Measurements from ENCODE around the gene TMC2. TPM values are rescaled to one million over a fixed set of nuclear protein-coding genes. Genes with fewer than 3 reads are reported as not detected.
A peak's percentile ranks its signal among the peaks of the same experiment; 100 is the strongest.
"Not testable (repeated sequence)": the region's sequence is repeated elsewhere in the genome, so short reads cannot be mapped to it uniquely, and the experiment has no call there.

Gene TMC2
- polyA plus RNA-seq, 1 experiment: not detected

DNA sequence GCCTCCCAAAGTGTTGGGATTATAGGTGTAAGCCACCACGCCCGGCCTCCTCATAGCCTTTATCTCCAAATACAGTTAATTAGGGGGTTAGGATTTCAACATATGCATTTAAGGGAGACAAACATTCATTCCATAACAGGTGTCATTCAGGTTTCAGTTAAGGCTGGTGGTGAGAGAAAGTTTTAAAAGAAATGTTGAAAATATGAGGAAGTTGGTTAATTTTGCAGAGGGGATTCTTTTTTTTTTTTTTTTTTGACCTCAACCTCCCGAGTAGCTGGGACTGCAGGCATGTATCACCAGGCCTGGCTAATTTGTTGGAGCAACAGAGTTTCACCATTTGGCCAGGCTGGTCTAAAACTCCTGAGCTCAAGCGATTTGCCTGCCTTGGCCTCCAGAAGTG is 143.7 kb downstream of the TMC2 start:
- POLR2A ChIA-PET: no interaction called here
- no peak for DNase-seq (ENCODE audit: low read depth, low spot score)
- H3K9me3 ChIP-seq (ENCODE audit: control insufficient read depth, insufficient read depth, low read length): no peaks in the 10 kb centered on the region
- peaks cover 16% of the 10 kb centered on the region for H3K27me3 ChIP-seq (ENCODE audit: control insufficient read depth, insufficient read depth, low read length)
- no peak overlapping the region for H3K4me3 ChIP-seq (ENCODE audit: low read depth, low read length)
- CTCF ChIA-PET: no interaction called here
- no peak overlapping the region for H3K27ac ChIP-seq (ENCODE audit: low read depth, low read length)
- TF ChIP-seq, protein P1, sequence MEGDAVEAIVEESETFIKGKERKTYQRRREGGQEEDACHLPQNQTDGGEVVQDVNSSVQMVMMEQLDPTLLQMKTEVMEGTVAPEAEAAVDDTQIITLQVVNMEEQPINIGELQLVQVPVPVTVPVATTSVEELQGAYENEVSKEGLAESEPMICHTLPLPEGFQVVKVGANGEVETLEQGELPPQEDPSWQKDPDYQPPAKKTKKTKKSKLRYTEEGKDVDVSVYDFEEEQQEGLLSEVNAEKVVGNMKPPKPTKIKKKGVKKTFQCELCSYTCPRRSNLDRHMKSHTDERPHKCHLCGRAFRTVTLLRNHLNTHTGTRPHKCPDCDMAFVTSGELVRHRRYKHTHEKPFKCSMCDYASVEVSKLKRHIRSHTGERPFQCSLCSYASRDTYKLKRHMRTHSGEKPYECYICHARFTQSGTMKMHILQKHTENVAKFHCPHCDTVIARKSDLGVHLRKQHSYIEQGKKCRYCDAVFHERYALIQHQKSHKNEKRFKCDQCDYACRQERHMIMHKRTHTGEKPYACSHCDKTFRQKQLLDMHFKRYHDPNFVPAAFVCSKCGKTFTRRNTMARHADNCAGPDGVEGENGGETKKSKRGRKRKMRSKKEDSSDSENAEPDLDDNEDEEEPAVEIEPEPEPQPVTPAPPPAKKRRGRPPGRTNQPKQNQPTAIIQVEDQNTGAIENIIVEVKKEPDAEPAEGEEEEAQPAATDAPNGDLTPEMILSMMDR (IDR thresholded peaks at IDR 0.05; ENCODE audit: low read depth, low read length): no peak

DNA sequence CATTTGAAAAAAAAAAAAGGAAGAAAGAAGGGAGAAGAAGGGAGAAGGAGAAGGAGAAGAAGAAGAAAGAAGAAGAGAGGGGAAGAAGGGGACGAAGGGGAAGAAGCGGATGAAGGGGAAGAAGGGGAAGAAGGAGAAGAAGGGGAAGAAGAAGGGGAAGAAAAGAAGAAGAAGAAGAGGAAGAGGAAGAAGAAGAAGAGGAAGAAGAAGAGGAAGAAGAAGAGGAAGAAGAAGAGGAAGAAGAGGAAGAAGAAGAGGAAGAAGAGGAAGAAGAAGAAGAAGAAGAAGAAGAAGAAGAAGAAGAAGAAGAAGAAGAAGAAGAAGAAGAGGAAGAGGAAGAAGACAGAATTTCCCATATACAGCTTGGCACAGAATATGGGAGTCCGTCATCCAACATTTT is 145.7 kb downstream of the TMC2 start:
- POLR2A ChIA-PET, CTCF ChIA-PET: not testable (repeated sequence)

GRCh38 chr20:2684817-2685216 is 148.4 kb downstream of the TMC2 start:
- H3K9me3 ChIP-seq (ENCODE audit: control insufficient read depth, insufficient read depth, low read length); H3K4me3 ChIP-seq (ENCODE audit: low read depth, low read length); DNase-seq (ENCODE audit: low read depth, low spot score); H3K27ac ChIP-seq (ENCODE audit: low read depth, low read length); POLR2A ChIA-PET; CTCF ChIA-PET: not testable (repeated sequence)
- H3K27me3 ChIP-seq (ENCODE audit: control insufficient read depth, insufficient read depth, low read length): peaks cover 24% of the 10 kb centered on the region

More for the DNA sequence above, 145.7 kb downstream of the TMC2 start:
- DNase-seq (ENCODE audit: low read depth, low spot score); H3K27ac ChIP-seq (ENCODE audit: low read depth, low read length); H3K4me3 ChIP-seq (ENCODE audit: low read depth, low read length); H3K9me3 ChIP-seq (ENCODE audit: control insufficient read depth, insufficient read depth, low read length): not testable (repeated sequence)
- peaks cover 18% of the 10 kb centered on the region for H3K27me3 ChIP-seq (ENCODE audit: control insufficient read depth, insufficient read depth, low read length)

DNA sequence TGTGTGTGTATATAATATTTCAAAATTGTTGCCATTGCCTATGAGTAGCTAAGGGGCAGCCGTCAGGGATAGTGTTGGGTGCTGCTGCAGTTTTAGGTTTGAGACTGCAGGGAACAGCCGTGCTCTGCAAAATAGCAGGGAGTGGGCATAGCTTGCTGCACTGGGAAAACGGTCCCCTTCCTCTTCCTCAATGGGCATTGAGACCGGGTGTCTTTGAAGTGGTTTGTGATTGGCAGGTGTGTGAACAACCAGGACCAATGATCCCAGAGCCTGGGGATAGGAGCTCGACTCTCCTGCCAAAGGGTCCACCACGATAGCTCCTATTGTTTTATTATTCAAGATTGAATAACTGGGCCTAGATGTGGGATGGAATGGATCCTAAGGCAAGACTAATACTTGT is 151.1 kb downstream of the TMC2 start:
- H3K4me3 ChIP-seq (ENCODE audit: low read depth, low read length): no peak overlapping the region
- DNase-seq (ENCODE audit: low read depth, low spot score): no peak
- no peak overlapping the region for H3K27ac ChIP-seq (ENCODE audit: low read depth, low read length)
- no peaks in the 10 kb centered on the region for H3K9me3 ChIP-seq (ENCODE audit: control insufficient read depth, insufficient read depth, low read length)
- CTCF ChIA-PET: interaction anchor here (0.6 to 2.9 kb wide), 8 partner anchors 15 to 313 kb away, joined by 3 to 15 read pairs (median 4); no protein-coding TSS in a partner anchor
- POLR2A ChIA-PET: no interaction called here
- TF ChIP-seq, protein P1 (IDR thresholded peaks at IDR 0.05; ENCODE audit: low read depth, low read length): no peak
- peaks cover 42% of the 10 kb centered on the region for H3K27me3 ChIP-seq (ENCODE audit: control insufficient read depth, insufficient read depth, low read length)

DNA sequence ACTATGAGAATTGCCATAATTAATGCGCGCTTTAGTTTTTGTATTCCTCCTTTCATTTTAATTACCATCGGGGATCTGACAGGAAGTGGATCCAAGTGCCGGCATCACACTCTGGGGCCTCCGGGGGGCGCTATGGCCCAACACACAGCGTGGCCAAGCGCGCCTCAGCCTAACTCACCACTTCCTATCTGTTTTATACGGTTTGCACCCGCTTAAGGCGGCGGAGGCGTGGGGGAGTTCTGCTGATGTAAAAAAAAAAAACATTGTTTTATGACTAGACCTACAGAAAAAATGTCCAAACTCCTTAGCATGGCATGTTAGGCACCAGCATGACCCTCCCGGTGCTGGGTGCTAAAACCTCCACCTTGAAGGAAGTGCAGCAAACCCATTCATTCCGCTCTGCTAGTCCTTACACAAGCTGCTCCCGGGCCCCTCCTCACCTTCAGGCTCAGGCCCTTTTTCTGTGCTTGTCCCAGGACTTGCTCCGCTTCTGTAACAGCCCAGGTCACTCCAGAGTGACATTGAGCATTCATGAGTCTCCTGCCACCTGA is 151.7 kb downstream of the TMC2 start:
- Histone ChIP-seq H3K4me3 (ENCODE audit: low read depth, low read length) (no peak overlapping the region), H3K9me3 (ENCODE audit: control insufficient read depth, insufficient read depth, low read length) (no peaks in the 10 kb centered on the region), H3K27ac (ENCODE audit: low read depth, low read length) (no peak overlapping the region), H3K27me3 (ENCODE audit: control insufficient read depth, insufficient read depth, low read length) (peaks cover 41% of the 10 kb centered on the region)
- ChIA-PET CTCF (interaction anchor here (0.7 to 2.9 kb wide), 8 partner anchors 16 to 313 kb away, joined by 3 to 15 read pairs (median 6); no protein-coding TSS in a partner anchor), POLR2A (no interaction called here)
- TF ChIP-seq, protein P1 (IDR thresholded peaks at IDR 0.05; ENCODE audit: low read depth, low read length): peak; percentile 70
- DNase-seq (ENCODE audit: low read depth, low spot score): no peak

GRCh38 chr20:2690213-2690612 is 153.8 kb downstream of the TMC2 start:
- CTCF ChIA-PET: interaction anchor here (1.2 kb wide), 1 partner anchor 311 kb away, joined by 4 read pairs; no protein-coding TSS in a partner anchor
- H3K27me3 ChIP-seq (ENCODE audit: control insufficient read depth, insufficient read depth, low read length): peaks cover 57% of the 10 kb centered on the region
- POLR2A ChIA-PET: interaction anchor here (0.5 kb wide), 1 partner anchor 12 kb away, joined by 3 read pairs; no protein-coding TSS in a partner anchor
- H3K4me3 ChIP-seq (ENCODE audit: low read depth, low read length): no peak overlapping the region
- DNase-seq (ENCODE audit: low read depth, low spot score): no peak
- H3K9me3 ChIP-seq (ENCODE audit: control insufficient read depth, insufficient read depth, low read length): peaks cover 5% of the 10 kb centered on the region; the same call in 1 of the 2 replicates
- TF ChIP-seq, protein P1 (IDR thresholded peaks at IDR 0.05; ENCODE audit: low read depth, low read length): no peak
- no peak overlapping the region for H3K27ac ChIP-seq (ENCODE audit: low read depth, low read length)
